Lower leg skin (tissue), 3 donors: ENCODE results near the gene FARP1.

ENCODE experiments used
- POLR2A ChIP-seq, 2 donors: fragments of 450-650 bp; IDR thresholded peaks; one replicate each; pipeline ENCODE4 v1.6.1; 2016 to 2017; ENCODE audit warnings: antibody characterized with exemption in 2 of 2, mild to moderate bottlenecking in 1 of 2, moderate library complexity in 1 of 2
- TF ChIP-seq, protein P1 (sequence below), 3 donors: fragments of 450-650 bp; IDR thresholded peaks; one replicate each; pipeline ENCODE4 v1.5.1; 2016; ENCODE audit warnings: antibody characterized with exemption in 3 of 3, mild to moderate bottlenecking in 3 of 3, moderate library complexity in 2 of 3

DNA sequence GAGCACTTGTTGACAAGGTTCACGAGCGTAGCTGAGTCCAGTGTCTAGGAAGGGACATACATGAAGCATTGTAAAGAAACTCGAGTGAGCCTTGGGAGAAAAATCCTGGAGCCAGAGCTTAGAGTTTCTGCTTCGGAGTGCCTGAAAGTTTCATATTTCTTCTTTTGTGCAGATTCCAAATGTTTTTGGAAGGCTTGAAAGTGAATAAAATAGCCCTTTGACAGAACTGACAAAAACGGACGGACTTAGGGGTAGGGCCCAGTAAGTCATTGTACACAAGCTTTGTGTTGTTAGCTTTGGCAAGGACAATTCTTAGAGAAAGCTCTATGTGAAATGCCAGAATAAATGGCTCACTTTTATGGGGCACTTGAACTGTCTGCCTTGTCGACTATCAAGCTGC, 31.4 kb downstream of the FARP1 start:
- TF ChIP-seq, protein P1, sequence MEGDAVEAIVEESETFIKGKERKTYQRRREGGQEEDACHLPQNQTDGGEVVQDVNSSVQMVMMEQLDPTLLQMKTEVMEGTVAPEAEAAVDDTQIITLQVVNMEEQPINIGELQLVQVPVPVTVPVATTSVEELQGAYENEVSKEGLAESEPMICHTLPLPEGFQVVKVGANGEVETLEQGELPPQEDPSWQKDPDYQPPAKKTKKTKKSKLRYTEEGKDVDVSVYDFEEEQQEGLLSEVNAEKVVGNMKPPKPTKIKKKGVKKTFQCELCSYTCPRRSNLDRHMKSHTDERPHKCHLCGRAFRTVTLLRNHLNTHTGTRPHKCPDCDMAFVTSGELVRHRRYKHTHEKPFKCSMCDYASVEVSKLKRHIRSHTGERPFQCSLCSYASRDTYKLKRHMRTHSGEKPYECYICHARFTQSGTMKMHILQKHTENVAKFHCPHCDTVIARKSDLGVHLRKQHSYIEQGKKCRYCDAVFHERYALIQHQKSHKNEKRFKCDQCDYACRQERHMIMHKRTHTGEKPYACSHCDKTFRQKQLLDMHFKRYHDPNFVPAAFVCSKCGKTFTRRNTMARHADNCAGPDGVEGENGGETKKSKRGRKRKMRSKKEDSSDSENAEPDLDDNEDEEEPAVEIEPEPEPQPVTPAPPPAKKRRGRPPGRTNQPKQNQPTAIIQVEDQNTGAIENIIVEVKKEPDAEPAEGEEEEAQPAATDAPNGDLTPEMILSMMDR (IDR thresholded peaks at IDR 0.05): no peak
- no peak for TF ChIP-seq POLR2A (IDR thresholded peaks at IDR 0.05)
